ENCODE results near the gene EPB42. TPM values are rescaled to one million over a fixed set of nuclear protein-coding genes. Genes with fewer than 3 reads are reported as not detected.

EPB42 gene
- total and polyA plus RNA-seq, 9 donors: 0.43 to 2.5 (median 0.66) TPM; not detected in 6

DNA sequence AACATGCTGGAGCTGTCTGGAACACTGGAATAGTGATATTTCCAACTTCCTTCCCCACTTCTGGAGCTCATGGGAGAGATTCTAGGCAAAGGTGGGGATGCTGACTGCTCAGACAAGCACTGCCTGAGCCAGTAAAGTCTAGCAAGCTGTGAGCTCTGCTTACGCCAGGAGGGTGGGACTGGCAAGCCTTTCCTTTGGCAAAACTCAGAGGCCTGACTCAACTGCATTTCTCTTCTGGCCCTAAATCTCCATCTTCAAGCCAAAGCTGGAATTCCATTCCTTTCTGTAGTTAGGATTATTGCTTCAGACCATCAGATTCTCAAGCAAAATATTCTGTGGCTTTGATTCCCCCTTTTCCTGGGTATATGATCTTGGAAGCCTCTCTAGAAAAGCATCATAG is 20.3 kb upstream of the EPB42 start:
- Histone ChIP-seq H3K36me3 (no peaks in the 10 kb centered on the region), H3K4me1 (ENCODE audit: insufficient read depth) (no peaks in the 10 kb centered on the region), H3K27me3 (no peaks in the 10 kb centered on the region), H3K9me3 (no peaks in the 10 kb centered on the region), H3K27ac (no peak overlapping the region), H3K4me3 (no peak overlapping the region)
- DNase-seq: peak in 1 of 5 donors; percentile 40
- TF ChIP-seq POLR2A (IDR thresholded peaks at IDR 0.05) (no peak), EP300 (IDR thresholded peaks at IDR 0.05) (no peak)
- TF ChIP-seq, protein P1, sequence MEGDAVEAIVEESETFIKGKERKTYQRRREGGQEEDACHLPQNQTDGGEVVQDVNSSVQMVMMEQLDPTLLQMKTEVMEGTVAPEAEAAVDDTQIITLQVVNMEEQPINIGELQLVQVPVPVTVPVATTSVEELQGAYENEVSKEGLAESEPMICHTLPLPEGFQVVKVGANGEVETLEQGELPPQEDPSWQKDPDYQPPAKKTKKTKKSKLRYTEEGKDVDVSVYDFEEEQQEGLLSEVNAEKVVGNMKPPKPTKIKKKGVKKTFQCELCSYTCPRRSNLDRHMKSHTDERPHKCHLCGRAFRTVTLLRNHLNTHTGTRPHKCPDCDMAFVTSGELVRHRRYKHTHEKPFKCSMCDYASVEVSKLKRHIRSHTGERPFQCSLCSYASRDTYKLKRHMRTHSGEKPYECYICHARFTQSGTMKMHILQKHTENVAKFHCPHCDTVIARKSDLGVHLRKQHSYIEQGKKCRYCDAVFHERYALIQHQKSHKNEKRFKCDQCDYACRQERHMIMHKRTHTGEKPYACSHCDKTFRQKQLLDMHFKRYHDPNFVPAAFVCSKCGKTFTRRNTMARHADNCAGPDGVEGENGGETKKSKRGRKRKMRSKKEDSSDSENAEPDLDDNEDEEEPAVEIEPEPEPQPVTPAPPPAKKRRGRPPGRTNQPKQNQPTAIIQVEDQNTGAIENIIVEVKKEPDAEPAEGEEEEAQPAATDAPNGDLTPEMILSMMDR (IDR thresholded peaks at IDR 0.05): no peak
- intact Hi-C loops (cut with DNase I): no loop called here
- 10 to 39% (median 36%) methylated on average over 1 of the region's 1 CpG for WGBS, 3 donors

DNA sequence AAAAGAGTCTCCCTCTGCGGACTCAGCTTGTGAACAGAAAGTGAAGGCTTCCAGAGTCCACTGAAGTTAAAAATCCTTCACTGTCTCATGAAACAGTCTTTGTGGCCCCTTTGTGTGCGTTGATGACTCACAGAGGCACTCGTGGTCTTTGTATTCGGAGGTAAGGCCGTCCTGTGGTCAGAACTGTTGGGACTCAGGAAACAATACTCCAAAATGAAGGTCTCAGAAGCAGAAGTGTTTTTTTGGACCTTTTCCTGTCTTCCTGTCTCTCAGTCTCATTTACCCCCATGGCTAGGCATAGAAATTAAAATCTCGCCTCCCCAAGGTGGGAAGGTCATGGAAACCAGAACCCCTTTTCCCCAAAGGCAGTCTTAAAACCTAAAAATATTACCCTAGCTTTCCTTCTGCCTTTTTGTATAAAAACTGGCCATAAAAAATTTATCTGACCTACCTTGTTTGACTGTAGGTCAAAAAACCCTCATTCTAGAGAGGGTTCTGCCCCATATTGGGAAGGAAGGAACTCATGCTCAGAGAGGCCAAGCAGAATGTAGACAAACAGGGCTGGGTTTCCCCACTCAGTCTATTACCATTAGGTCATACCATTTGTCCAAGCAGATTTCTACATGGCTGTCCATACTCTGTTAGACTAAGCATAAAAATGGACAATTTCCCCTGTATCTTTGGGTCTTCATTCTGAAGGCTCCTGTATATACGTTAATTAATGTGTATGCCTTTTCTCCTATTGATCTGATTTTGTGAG is 19.1 kb upstream of the EPB42 start:
- Histone ChIP-seq H3K4me3 (no peak overlapping the region), H3K36me3 (no peaks in the 10 kb centered on the region), H3K27me3 (no peaks in the 10 kb centered on the region), H3K9me3 (no peaks in the 10 kb centered on the region), H3K4me1 (ENCODE audit: insufficient read depth) (no peaks in the 10 kb centered on the region), H3K27ac (no peak overlapping the region)
- intact Hi-C loops (cut with DNase I): loop anchor here in 1 of 4 donors (5.0 kb wide), 1 partner anchor 42 kb away; no protein-coding TSS in a partner anchor
- WGBS, 3 donors: 76 to 88% (median 83%) methylated on average over 7 of the region's 7 CpGs
- no peak for TF ChIP-seq EP300 (IDR thresholded peaks at IDR 0.05)
- TF ChIP-seq POLR2A (IDR thresholded peaks at IDR 0.05): no peak
- TF ChIP-seq, protein P1 (IDR thresholded peaks at IDR 0.05): no peak
- DNase-seq: no peak

- no peak for TF ChIP-seq EP300 (IDR thresholded peaks at IDR 0.05)
- TF ChIP-seq, protein P1 (IDR thresholded peaks at IDR 0.05): no peak
- TF ChIP-seq POLR2A (IDR thresholded peaks at IDR 0.05): no peak
- intact Hi-C loops (cut with DNase I): loop anchor here in 1 of 4 donors (5.0 kb wide), 1 partner anchor 44 kb away; no protein-coding TSS in a partner anchor
- no peaks in the 10 kb centered on the region for H3K9me3 ChIP-seq
- H3K4me1 ChIP-seq (ENCODE audit: insufficient read depth): no peaks in the 10 kb centered on the region
- H3K27me3 ChIP-seq: no peaks in the 10 kb centered on the region
- H3K27ac ChIP-seq: no peak overlapping the region
- no peaks in the 10 kb centered on the region for H3K36me3 ChIP-seq
- H3K4me3 ChIP-seq: no peak overlapping the region
- 67 to 76% (median 71%) methylated on average over 10 of the region's 10 CpGs for WGBS, 3 donors
- DNase-seq: no peak
Observed at GRCh38 chr15:43238671-43239131, 17.9 kb upstream of the EPB42 start.

- TF ChIP-seq, protein P1 (IDR thresholded peaks at IDR 0.05): no peak
- no peak for TF ChIP-seq POLR2A (IDR thresholded peaks at IDR 0.05)
- TF ChIP-seq EP300 (IDR thresholded peaks at IDR 0.05): no peak
- Histone ChIP-seq H3K27ac (no peak overlapping the region), H3K4me1 (ENCODE audit: insufficient read depth) (no peaks in the 10 kb centered on the region), H3K4me3 (no peak overlapping the region), H3K9me3 (no peaks in the 10 kb centered on the region), H3K27me3 (no peaks in the 10 kb centered on the region), H3K36me3 (no peaks in the 10 kb centered on the region)
- DNase-seq: no peak
- WGBS, 3 donors: 32 to 46% (median 33%) methylated on average over 9 of the region's 9 CpGs
- intact Hi-C loops (cut with DNase I): loop anchor here in 1 of 4 donors (5.0 kb wide), 1 partner anchor 44 kb away; no protein-coding TSS in a partner anchor
Observed at GRCh38 chr15:43237842-43238470, 17.1 kb upstream of the EPB42 start.
